Ishikawa (cell line): ENCODE results near the gene DGKI.

Source experiments
- CEBPB ChIP-seq: IDR thresholded peaks from 2 replicates; pipeline ENCODE4 v1.6.1; 2012
- CREB1 ChIP-seq: IDR thresholded peaks from 2 replicates; pipeline ENCODE4 v1.6.1; 2012; ENCODE audit warnings: low read depth
- EGR1 ChIP-seq: IDR thresholded peaks from 2 replicates; pipeline ENCODE4 v1.6.1; 2012
- EP300 ChIP-seq: IDR thresholded peaks from 2 replicates; pipeline ENCODE4 v1.6.1; 2012; ENCODE audit warnings: borderline replicate concordance
- FOXM1 ChIP-seq: IDR thresholded peaks from 2 replicates; pipeline ENCODE4 v1.6.1; 2012; ENCODE audit warnings: low read depth, borderline replicate concordance
- MAX ChIP-seq: IDR thresholded peaks from 2 replicates; pipeline ENCODE4 v1.6.1; 2012
- NFIC ChIP-seq: IDR thresholded peaks from 2 replicates; pipeline ENCODE4 v1.6.1; 2012
- RAD21 ChIP-seq: IDR thresholded peaks from 2 replicates; pipeline ENCODE4 v1.6.1; 2012; ENCODE audit warnings: low read depth
- REST ChIP-seq: IDR thresholded peaks from 2 replicates; pipeline ENCODE4 v1.6.1; 2012; ENCODE audit warnings: low read depth, mild to moderate bottlenecking
- TAF1 ChIP-seq: IDR thresholded peaks from 2 replicates; pipeline ENCODE4 v1.6.1; 2012; ENCODE audit warnings: low read depth, mild to moderate bottlenecking
- TCF12 ChIP-seq: IDR thresholded peaks from 2 replicates; pipeline ENCODE4 v1.6.1; 2012; ENCODE audit warnings: low read depth
- TEAD4 ChIP-seq: IDR thresholded peaks from 2 replicates; pipeline ENCODE4 v1.6.1; 2012
- YY1 ChIP-seq: IDR thresholded peaks from 2 replicates; pipeline ENCODE4 v1.6.1; 2012; ENCODE audit warnings: low read depth
- ZBTB7A ChIP-seq: IDR thresholded peaks from 2 replicates; pipeline ENCODE4 v1.6.1; 2012; ENCODE audit warnings: low read depth
- TF ChIP-seq, protein P1 (sequence below): IDR thresholded peaks from 2 replicates; pipeline ENCODE4 v1.6.1; 2012

The DGKI gene

GRCh38 chr7:137618748-137619147, 228.0 kb downstream of the DGKI start:
- TF ChIP-seq FOXM1 (no peak), MAX (no peak), CREB1 (no peak), NFIC (no peak), TAF1 (no peak), CEBPB (no peak), TEAD4 (no peak), TCF12 (no peak), EP300 (no peak)
- TF ChIP-seq, protein P1, sequence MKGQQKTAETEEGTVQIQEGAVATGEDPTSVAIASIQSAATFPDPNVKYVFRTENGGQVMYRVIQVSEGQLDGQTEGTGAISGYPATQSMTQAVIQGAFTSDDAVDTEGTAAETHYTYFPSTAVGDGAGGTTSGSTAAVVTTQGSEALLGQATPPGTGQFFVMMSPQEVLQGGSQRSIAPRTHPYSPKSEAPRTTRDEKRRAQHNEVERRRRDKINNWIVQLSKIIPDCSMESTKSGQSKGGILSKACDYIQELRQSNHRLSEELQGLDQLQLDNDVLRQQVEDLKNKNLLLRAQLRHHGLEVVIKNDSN: no peak

GRCh38 chr7:137613006-137613525, 233.7 kb downstream of the DGKI start:
- TF ChIP-seq YY1 (no peak), TEAD4 (no peak), FOXM1 (no peak), CREB1 (no peak), TCF12 (no peak), RAD21 (no peak), CEBPB (no peak)

GRCh38 chr7:137611606-137612005, 235.2 kb downstream of the DGKI start:
- TF ChIP-seq MAX (no peak), TCF12 (no peak), TEAD4 (no peak), YY1 (no peak), TAF1 (no peak), CREB1 (no peak), ZBTB7A (no peak), EP300 (no peak), NFIC (no peak), FOXM1 (no peak), CEBPB (no peak), EGR1 (no peak), REST (no peak), RAD21 (no peak)
- TF ChIP-seq, protein P1: no peak

DNA sequence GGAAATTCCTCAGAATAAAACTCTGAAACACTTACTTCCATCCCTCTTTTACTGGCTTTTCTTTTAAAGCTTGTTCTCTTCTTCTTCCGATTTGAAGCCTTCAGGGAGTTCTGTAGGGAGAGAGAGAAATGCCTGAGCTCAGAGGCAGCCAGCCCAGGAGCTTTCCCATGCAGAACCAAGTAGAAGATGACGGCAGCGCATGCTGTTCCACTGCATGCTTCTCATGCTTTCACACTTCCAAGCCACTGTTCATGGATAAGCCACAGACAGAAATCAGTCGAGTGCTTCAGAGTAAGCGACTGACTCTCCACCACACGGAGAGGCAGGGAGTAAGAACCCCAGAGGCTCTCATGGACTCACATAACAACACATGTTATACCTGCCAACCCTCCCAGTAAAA, 237.3 kb downstream of the DGKI start:
- TF ChIP-seq FOXM1: no peak
- peak; percentile 59; the same call in 1 of the 2 replicates for TF ChIP-seq MAX

DNA sequence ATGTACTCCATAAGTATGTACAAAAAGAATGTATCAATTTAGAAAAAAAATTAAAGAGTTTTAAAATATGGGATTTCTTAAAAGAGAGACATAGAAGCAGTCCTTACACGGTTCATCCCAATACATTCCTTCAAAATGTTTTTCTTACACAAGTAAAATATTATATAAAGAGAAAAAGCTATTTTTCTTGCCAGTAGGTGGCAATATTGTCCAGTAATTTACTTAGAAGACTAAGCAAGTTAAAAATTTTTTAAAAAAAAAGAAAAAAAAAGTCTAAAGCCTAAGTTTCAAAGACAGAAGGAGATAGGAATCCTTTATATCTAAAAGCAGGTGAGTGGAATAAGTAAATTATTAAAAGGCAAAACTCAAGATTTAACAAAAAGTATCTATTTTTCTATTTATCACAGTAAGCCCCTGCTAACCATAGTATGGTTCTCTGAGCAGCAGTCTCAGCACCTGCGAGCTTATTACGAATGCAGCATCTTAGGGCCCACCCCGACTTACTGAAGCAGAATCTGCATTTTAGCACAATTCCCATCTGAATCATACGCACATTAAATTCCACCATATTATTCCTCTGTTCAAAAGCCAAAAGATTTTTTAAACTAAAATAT, 240.6 kb downstream of the DGKI start:
- peak; percentile 25; the same call in 1 of the 2 replicates for TF ChIP-seq RAD21
- TF ChIP-seq EP300: no peak

DNA sequence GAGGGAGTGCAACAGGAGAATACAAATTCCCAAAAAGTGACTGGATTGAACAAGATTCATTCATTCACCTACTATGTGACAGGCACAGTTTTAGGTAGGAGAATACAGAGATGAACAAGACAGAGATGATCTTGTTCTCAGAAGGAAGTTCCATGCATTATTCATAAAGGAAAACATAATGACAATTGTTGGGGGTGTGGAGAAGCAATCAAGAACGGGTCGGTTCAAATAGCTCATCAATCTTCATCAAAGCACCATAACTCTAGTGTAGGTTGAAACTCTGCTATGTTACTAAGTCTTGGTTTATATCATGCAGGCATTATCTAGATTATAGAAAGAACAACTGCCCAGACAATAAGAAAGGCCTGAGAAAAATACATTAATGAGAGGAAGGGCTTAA, 243.7 kb downstream of the DGKI start:
- TF ChIP-seq TCF12 (no peak), EP300 (no peak)

DNA sequence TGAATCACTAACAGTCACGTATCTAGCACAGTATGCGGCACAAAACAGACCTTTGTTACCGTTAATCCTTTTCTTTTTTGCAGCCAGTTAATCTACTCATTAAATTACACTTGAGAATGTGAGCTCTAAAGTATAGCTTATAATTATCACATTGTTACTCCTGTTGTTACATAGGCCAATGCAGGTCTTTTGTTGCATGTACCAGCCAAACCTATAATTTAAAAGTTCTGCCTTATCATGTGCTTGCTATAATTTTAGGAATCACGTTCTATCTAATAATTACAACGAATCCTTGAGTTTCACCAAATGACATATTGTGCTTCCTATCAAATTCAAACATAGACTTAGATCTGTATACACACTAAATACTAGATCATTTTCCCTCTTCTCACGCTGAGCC, 245.1 kb downstream of the DGKI start:
- TF ChIP-seq EGR1 (no peak), EP300 (no peak), REST (no peak), RAD21 (no peak), TEAD4 (no peak), FOXM1 (no peak), CEBPB (no peak), CREB1 (no peak), YY1 (no peak)
- TF ChIP-seq, protein P1: no peak
